Right renal pelvis (tissue), 4 donors: Measurements from ENCODE around the gene PIRT. TPM values are rescaled to one million over a fixed set of nuclear protein-coding genes. Genes with fewer than 3 reads are reported as not detected.

Experiments used
- DNase-seq, 4 donors: peaks; one replicate each; pipeline ENCODE4 v3.0.0-alpha.2; 2013; ENCODE audit warnings: low read depth in 4 of 4, low spot score in 3 of 4, missing footprints in 1 of 4
- polyA plus RNA-seq, 4 donors: library from polyadenylated mRNA; unstranded; fragments of 120-200 nt; gene quantifications; one replicate each; pipeline ENCODE4 v1.2.1, GENCODE V29; 2013; ENCODE audit not compliant: insufficient read length in 4 of 4

Gene PIRT
- polyA plus RNA-seq, 4 donors = 0.21 TPM; not detected in 3

DNA sequence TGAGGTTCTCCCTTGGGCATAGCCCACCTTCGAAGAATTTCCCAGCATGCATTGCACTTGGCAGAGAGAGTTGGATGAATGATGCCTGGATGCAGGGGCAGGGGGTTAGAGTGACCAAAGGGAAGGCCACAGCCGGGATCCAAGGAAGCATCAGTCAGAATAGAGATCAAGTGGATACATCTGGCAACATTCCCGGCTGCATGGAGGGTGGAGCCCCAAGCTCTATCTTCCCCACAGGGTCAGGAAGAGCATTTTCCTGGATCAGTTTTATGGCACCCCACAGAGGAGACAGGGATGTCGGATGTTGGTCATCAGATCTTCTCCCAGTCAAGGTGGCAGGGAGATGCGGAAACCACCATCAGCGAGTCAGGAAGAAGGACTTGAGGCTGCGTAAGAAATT lies 13.0 kb downstream of the PIRT start:
- no peak for DNase-seq

DNA sequence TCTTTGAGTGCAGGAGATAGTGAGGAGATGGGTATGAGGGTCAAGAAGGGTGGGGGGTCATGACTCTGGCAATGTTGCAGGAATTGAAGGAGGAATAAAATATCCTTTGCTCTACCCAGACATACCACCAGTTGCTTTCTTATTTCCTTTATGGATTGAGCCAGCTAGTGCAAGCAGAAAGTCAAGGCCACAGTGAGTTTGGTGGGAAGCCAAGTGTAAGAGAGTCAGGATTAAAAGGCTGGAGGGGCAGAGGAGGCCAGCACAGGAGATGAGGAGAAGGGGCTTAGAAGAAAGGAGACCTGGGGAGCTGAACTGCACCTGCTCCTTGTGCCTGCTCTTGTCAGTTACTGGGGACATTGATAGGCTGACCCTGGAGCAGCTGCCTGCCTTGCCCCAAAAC lies 16.1 kb downstream of the PIRT start:
- DNase-seq = no peak

DNA sequence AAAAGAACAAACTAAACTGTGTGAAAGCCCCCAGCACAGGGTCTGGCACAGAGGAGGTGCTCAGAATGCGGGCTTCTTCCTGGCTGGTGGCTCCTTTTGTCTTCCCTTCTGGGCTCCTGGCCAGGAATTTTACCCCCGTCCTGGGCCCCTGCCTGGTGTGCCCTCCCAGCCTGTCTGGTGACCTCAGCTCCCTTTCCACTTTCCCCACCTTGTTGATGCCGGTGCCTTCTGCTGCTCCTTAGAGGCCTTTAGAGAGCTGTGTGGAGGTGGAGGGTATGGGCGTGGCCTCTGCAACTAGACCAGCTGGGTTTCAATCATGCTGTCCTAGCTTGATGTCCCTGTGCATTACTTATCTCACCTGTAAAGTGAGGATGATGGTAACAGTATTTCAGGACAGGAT lies 16.8 kb downstream of the PIRT start:
- no peak for DNase-seq

DNA sequence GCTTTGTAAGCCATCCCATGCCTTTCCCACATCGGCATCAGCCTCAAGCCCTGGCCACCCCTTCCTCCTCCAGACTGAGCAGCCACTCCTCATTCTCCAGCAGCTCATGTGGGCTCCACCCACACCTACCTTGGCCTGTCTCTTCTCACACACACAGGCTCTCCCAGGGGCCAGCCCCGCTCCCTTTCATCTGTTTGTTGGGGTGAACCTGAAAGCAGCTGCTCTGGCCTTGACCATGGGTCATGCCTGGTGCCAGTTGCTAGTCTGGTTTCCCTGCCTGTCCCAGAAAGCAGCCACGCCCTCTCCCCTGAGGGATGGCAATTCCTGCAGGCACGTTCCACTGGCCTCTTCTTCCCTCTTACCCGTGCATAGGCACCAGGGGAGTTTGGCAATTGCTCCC lies 22.6 kb downstream of the PIRT start:
- DNase-seq = no peak

DNA sequence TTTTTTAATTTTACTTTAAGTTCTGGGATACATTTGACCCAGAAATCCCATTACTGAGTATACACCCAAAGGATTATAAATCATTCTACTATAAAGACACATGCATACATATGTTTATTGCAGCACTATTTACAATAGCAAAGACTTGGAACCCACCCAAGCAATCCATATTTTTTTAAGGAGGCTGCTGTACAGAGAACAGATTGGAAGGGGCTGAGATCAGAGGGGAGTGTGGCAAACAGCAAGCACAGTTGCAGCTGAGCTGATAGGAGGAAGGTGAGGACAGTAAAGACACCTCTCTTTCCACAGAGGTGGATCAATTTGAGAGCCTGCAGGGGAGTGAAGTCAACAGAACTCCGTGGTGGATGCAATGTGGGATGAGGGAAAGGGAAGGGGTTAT lies 23.8 kb downstream of the PIRT start:
- DNase-seq = no peak

DNA sequence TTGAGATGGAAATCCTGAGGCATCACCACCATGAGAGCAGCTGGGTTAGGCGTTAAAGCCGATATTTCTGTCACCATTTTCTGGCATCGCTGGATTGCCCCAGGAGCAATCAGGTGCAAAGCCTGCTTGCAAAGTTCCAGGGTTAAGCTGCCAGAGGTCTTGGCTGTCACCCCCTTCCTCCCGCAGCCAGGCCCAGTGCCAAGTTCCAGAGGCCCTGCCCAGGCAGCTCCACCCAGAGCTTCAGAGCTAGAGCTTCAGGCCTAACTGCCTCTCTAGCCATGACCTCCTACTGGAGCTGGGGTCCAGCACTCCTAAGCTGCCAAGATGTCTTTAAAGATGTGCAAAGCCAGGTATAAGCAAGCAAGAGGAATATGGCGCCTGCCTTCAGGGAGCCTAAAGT lies 25.2 kb downstream of the PIRT start:
- no peak for DNase-seq

DNA sequence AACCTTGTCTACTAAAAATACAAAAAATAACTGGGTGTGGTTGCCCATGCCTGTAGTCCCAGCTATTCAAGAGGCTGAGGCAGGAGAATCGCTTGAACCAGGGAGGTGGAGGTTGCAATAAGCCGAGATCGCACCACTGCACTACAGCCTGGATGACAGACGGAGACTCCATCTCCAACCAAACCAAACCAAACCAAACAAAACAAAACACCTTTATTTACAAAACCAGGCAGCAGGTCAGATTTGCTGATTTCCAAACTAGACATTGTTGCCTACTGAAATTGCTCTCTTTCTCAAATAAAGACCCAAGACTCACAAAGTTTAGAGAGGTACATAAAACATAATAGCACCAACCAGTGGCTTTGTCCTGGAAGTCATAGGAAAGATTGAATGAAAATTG lies 28.3 kb downstream of the PIRT start:
- no peak for DNase-seq

DNA sequence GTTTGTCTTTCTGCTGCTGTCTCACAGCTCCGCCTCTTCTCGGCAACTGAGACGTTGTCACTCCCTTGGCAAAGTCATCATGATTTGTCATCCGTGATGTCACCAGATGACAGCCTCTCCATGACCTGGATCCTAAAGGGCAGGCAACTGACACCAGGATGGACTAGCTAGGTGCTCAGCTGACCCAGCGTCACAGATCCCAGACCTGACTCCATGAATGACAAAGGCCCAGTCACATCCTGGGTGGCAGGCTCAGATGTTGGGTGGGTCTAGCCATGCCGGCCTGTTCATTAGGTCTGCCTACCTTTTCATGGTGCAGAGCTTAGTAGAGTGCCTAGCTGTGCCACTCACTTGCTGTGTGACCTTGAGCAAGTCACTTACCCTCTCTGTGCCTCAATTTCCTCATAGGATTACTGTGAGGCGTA lies 30.2 kb downstream of the PIRT start:
- no peak for DNase-seq

DNA sequence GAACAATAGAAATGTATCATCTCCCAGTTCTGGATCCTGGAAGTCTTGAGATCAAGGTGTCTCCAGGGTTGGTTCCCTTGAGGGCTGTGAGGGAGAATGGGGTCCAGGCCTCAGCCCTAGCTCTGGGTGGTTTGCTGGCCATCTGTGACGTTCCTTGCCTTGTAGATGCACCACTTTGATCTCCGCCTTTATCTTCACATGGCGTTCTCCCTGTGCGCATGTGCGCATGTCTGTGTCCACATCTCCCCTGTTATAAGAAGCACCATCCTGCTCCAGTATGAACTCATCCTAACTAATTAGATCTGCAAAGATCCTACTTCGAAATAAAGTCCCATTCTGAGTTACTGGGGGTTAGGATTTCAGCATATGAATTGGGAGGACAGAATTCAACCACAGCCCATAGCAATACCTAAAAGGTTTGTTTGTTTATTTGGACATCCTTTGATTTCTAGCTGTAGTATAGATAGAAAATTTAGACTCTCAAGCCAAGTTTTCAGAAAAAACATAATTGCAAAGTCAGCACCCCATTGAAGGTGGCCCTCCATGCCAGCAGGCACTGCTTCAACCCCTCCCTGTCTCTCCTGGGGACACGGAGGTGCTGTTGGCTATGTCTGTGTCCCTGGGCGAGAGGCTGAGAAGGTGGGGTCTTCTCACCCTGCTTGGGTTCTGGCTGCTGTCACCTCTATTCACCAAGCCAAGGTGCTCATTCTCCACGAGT lies 31.2 kb downstream of the PIRT start:
- no peak for DNase-seq

DNA sequence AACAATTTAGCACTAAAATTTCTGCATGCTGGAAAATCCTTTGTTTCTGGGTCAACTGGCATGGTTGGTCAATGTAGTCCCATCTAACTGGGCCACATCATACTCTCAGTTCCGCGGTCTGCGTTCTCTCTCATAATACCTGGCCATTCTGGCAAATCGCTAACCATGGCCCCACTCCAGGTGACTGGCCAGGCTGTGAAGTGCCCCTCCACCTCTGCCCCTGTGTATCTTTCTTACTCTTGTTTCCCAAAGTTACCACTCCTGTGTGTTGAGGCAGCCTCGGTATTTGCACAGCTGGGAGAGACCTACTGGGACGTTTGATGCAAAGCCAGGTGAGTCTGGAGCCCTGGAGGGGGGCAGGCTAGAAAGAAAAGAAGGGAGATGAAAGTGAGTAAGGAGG lies 32.0 kb downstream of the PIRT start:
- no peak for DNase-seq

DNA sequence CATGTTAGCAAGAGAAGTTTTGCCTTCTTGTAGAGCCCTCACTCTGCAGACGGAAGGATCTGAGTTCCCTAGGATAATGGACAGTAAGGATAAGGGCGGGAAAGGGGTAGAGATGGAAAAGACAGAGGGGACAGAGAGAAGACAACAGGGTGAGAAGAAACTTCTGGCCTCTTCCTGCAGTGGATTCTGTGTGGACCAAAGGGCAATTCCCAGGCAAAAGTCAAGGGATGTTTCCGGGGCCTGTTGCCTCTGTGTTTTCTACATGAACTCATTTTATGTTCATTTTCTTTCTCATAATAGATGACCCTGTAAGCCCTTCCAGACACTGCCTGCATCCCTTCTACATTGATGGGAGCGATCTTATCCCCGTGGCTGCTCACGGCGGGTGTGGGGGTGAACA lies 33.3 kb downstream of the PIRT start:
- DNase-seq = no peak

DNA sequence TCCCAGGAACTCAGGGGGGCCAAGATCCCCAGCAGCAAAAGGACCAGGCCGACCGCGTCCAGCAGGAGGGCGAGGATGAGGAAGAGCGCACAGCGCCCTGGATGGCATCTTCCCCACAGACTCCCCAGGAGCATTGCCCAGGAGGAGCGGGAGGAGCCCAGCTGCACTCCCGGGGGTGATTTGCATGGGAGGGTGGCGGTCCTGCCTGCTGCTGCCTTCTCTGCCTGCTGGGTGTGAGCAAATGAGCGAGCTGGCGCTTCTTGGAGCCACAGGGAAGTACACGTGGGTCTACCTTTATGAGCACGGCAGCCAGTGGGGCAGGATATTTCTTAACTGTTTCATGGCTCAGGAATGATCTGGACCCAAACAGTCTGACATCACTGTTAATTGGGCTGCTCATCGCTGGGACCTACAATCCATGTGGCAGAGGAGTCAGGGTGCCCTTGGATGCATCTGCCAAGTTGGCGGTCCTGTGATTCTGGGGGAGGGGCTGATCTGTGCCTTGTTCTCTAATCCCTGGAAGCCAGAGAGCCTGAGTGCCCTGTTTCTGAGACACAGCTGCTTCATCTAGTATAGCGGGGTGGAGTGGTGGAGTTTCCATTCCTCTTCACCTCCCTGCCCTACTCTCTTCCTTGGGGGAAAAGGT lies 33.9 kb downstream of the PIRT start, which contains the start of gene TMEM238L:
TSS of gene TMEM238L (minus strand) at position 270 of the 646 bp plus-strand sequence. CDS start at position 134, 136 bp downstream.
- DNase-seq = no peak

DNA sequence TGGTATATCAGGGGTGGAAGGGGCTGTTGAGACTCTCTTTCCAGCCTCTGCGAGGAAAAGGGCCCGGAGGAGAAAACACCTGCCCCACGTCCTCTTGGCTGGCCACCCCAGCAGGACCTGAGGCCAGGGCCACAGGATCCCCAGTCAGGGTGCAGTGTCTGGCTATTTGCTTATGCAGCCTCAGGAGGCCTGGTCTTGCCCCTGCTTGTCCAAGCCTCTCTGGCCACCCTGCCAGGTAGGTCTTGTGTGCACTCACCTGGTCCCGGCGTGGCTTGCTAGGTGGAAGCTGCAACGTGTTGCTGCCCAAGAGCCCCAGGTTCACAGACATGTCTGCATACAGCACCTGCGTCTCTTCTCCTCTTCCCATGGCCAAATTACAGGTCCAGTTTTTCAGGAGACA lies 34.5 kb downstream of the PIRT start:
- DNase-seq = no peak

DNA sequence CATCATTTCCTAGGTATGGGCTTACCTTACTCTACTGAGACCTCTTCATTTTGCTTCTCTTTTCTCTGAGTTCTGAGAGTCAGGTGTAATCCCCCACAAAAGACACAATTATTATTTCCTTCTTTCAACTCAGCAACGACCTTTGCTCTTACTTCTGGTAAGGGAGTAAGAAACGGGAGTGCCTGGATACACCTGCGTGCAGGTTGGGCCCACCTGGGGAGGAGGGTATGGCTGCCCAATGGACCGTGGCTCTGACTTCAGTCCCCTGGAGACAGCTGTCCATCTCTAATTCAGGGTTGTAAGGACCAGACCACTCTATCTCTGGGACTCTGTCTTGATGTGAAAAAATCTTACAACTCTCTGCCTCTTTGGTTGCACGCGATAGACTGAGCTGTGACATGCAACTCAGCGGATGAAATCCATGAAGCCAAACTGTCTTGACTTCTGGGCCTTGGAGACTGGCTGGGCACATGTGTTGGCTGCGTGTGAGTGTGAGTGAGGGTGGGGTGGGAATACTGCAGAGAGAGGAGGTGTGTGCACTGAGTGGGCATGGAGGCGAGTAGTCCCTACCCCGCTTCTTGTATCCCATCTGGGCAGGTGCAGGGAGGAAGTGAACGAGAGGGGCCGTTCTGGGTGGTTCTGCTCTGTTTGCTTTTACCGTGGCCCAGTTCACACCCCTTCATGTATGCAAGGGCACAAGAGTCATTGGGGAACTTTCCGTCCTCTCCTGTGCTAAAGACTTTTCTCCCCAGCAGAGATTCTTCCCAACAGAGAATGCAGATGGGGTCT lies 35.2 kb downstream of the PIRT start:
- DNase-seq = no peak

DNA sequence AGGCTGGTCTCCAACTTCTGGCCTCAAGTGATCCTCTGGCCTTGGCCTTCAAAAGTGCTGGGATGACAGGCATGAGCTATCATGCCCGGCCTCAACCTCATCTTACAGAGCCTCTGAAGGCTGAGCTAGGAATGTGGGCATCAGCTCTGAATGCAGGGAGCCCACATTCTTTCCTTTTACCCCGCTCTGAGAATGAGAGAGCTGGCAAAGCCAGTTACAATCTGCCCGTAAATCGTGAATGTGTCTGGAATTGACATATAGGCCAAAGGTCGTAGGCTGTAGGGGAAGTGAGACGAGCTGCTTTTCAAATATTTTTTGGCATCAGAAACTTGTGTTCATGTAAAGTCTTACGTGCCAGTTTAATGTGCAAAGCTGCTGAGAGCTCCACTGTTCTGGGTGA lies 38.5 kb downstream of the PIRT start:
- no peak for DNase-seq

DNA sequence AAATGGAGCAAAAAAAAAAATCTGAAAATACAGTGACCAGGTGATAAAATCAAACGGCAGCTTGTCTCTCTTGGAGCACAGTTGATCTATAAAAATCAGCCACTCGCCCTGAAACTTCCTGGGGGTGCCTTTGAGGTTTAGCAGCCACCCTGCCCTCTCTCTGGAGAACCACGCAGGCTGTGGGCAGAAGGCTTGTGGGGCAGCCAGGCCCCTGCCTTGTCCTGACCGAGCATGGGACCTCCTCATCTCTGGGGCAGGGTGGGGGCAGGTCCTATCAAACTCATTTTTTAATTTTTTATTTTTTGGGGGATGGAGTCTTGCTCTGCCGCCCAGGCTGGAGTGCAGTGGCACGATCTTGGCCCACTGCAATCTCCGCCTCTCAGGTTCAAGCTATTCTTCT lies 39.0 kb downstream of the PIRT start:
- DNase-seq = no peak

DNA sequence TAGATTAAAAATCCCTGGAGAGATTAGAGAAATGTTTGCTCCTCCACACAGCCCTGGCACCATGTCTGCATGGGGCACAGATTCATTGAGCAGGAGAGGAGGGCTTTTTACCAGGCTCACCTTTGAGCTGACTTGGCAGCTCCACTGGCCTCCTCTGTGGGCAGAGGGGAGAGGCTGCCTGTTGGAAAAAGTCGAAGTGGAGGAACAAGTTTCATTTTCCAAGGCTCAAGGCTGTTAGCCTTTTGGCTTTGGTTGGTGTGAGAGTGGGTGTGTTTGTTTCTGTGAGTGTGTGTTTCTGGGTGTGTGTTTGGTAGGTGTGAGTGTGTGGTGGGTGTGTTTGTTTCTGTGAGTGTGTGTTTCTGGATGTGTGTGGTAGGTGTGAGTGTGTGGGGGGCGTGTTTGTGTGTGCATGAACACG lies 39.5 kb downstream of the PIRT start:
- DNase-seq = no peak

DNA sequence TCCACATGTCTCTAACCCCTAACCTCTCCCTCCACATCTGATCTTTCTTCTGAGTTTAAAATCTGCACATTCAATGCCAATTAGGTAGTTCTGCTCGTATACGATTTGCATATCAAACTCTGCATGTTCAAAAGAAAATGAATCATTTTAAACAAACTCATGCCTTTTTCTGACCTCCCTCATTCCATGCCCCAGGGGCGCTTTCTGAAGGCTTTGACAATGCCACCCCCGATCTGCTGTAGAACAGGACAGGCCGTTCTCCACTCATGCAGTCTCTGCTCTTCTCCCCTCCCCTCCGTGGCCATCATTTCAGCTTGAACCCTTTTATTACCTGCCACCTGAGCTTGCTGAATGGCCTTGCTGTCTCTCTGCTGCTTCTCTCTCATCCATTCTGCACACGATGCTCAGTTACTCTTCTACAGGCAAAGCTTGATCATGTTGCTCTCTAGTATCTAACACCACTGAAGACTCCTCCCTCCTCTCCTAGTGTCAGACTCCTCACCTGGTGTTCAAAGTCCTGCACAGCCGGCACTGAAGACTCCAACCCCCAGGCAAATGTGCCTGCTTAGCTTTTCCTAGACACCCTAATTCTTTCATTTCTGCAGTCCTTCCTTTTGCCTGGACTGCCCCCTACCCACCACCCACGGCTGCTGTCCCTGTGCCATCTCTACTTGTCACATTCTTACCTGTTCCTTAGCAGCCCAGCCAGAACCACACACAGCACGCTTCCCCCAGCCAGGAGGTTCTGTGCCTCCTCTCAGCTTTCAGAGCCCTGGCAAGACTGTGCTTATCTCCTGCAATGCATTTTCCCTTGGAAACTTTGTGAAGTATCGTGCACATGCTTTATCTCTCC lies 40.2 kb downstream of the PIRT start:
- no peak for DNase-seq

DNA sequence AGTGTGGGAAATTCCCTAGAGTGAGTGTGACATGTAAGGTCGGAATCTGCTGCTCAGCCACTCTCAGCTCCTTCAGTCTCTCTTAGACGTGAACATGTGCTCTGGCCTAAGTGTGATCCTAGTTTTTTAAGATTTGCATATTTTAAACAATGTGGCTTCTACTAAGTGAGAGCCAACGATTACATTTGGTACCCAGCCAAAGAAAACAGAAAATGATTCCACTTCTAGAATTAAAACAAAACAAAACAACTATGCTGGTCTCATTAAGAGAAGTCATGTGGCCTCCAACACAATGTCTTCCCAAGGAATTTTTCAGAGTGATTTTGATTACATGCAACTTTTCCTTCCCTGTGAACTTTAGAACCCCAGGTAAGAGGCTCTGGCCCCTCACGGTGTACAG lies 44.1 kb downstream of the PIRT start:
- DNase-seq = no peak

DNA sequence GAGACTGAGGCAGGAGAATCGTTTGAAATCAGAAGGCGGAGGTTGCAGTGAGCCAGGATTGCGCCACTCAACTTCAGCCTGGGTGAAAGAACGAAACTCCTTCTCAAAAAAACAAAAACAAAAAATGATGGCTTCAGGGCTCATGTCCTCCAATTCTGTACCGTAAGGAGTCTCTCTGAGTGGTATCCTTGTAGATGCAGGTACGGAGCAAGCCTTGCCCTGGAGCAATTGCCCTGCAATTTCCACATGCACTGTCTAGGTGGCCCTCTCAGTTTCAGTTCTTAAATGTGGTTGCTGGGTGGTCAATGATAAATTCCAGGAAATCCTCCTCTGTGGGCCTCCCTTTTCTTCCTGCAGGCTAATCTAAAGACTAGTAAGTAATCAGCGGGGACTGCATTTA lies 44.6 kb downstream of the PIRT start:
- no peak for DNase-seq

DNA sequence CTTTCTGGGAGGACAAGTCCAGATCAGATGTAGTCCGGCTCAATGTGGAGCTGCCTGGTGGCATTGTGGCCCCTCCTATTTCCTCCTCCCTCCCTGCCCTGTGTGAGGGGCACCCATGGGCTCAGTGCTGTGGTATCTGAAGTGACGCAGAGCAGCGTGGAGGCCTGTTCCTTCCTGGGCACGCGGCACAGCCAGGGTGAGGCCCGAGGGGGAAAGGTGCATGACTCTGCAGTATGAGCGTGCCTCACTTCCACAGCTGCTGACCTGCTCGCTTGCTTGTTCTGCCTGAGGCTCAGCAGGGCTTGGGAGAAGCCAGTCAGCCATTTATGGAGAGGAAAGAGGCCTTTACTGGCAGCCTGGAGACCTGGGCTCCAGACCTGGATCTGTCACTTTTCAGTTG lies 45.7 kb downstream of the PIRT start:
- no peak for DNase-seq
